GM21619 (cell line): ENCODE data around the gene BRINP1.

ENCODE experiments used
- ATAC-seq: cut with Tn5 transposase; IDR thresholded peaks from one replicate; pipeline ENCODE4 v1.9.1; 2021; ENCODE audit not compliant: unreplicated experiment

Gene BRINP1

DNA sequence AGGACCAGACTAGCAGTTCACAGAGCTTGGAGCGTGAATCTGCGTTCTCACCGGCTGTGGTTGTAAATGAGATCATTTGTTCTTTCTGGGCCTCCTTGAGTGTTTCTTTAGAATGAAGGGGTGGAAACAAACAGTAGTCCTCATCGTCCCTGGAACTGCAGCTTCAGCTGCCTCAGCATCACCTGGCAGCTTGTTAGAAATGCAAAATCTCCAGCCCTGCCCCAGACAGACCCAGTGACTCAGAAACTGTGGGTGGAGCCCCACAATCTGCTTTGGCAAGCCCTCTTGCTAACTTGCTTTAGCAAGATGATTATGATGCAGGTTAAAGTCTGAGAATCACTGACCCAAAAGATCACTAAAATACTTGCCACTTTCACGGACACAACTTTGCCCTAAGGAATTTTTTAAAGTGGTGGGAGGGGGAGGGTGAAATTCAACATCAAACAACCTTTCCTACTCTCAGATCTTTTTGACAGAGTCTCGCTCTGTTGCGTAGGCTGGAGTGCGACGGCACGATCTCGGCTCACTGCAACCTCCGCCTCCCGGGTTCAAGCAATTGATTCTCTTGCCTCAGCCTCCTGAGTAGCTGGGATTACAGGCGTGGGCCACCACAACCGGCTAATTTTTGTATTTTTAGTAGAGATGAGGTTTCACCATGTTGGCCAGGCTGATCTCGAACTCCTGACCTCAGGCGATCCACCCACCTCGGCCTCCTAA lies 86.0 kb downstream of the BRINP1 start:
- ATAC-seq: no peak

- no peak for ATAC-seq
Measured at GRCh38 chr9:119282476-119283077, 86.7 kb downstream of the BRINP1 start.

GRCh38 chr9:119280740-119281485 lies 88.3 kb downstream of the BRINP1 start:
- no peak for ATAC-seq

DNA sequence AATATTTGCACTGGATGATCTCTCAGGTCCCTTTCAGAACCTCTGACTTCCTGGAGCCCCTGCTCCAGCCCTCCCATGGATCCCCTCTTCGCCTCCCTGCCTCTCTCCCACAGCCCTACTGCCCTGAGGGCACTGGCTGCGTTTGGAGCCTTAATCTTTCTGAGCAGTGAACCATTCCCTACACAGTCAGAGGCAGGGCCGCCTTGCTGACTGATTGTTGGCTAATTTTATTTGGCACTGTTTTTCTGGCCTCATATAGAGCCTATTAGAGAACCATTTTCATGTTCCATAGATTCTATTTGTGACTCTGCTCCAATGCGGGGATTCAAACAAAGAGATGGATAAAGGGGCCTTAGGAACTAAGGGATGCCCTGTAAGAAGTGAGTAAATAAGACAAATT lies 91.1 kb downstream of the BRINP1 start:
- ATAC-seq: no peak

- no peak for ATAC-seq
Measured at GRCh38 chr9:119273984-119274665, 95.1 kb downstream of the BRINP1 start.

- ATAC-seq: no peak
Measured at GRCh38 chr9:119273325-119273904, 95.8 kb downstream of the BRINP1 start.

DNA sequence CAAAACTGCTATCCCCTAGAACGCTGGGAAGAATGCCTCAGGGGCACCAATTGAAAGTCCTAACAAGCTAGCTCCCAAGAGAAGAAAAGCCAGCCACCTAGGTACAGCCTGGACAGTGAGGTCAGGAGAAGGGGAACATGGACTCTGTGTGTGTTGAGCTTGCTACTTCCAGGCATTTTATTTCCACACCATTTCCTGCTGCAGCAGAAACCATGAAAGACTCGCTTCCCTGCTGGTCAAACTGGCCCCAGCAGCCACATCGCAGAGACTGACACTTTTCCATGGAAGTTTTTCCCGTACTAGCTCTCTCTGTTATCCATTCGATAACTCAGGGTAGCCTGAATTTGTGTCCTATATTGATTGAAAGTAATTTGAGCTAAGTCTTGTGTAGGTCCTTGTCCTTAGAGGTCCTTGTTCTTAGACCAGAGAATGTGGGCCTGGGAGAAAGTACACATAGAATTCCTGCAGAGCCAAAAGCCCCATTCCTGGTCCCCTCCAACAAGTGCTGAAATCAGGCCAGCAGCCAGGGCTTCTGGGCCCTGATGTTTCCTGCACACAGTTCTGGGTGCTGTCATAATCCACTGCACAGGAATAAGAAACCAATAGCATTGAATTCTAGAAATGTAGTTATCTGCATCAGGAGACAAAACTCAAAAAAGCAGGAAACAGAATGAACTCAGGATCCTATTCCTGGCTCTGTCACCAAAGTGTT lies 96.6 kb downstream of the BRINP1 start:
- no peak for ATAC-seq

GRCh38 chr9:119268985-119269384 lies 100.2 kb downstream of the BRINP1 start:
- no peak for ATAC-seq

DNA sequence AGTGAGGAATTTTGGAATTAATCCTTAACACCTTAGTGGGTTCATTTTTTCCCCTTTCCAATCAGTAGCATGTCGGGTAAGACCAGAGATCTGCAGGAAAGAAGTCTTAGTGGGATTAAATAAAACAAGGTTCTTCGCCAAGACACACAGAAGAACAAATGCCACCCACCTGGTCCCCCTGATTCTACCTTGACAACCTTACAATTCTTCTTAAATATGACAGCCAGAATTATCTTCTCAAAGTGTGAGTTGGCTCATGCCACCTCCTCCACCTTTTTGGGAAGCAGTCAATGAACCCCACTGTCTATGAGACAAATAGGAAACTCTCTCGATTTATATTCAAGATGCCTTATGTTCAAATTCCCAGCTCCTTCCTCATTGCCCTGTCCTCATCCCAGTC lies 105.1 kb downstream of the BRINP1 start:
- ATAC-seq: no peak

DNA sequence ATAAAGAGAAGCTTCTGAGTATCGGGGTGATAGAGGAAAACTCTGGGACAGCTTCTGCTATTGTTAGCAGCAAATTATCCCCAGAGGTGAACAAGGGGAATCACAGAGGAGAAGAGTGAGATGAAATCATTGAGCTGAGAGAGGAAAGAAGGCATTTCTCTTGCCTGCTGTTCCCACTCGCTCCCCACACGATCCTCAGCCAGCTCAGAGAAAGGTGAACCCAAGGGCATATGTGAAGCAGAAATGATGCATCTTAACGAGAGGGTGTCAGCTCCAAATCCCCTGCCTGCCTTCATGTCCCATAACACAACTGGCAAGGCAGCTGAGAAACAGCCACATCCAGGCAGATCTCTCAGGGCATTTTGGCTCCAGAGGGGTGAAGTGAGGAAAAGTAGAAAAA lies 111.6 kb downstream of the BRINP1 start:
- ATAC-seq: no peak

DNA sequence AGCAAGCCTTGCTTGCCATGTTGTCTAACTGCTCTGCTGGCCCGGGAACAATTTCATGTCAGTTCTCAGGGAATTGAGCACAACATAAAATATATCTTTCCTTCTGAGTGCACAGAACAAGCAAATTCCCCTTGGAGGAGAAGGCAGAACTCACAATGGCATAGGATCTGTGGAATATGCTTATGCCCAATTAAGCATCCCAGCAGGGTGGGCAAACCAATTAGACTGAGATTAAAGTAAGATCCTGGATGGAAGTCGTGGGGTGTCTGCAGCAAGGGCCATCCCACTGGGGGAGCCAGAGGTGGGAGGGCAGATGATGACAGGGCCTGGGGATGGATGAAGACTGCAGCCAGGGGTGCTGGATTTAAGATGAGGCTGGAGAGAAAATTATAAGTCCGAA lies 114.1 kb downstream of the BRINP1 start:
- ATAC-seq: no peak

DNA sequence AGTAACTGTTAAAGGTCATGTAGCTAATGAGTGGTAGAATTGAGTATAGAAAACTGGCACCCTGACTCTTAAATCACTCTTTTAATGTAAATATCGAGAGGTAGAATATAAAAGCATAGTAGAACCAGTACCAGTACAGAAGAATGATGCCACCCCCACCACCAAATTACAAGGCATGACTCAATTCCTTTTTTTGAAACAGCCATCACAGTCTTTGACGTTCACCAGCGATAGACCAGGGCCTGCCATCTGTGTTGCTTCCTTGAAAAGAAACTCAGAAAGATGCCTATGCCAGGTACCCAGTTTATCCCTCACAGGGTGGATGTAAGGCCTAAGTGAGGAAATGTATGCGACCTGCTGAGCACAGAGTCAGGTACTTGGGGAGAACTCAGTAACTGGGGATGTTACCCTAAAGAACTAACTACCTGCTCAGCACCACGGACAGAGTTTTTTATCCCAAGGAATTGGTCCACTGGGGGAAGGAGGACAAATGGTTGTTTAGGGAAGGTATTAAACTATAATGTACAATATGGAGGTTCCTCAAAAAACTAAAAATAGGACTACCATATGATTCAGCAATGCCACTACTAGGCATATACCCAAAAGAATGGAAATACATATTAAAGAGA lies 116.5 kb downstream of the BRINP1 start:
- ATAC-seq: no peak

DNA sequence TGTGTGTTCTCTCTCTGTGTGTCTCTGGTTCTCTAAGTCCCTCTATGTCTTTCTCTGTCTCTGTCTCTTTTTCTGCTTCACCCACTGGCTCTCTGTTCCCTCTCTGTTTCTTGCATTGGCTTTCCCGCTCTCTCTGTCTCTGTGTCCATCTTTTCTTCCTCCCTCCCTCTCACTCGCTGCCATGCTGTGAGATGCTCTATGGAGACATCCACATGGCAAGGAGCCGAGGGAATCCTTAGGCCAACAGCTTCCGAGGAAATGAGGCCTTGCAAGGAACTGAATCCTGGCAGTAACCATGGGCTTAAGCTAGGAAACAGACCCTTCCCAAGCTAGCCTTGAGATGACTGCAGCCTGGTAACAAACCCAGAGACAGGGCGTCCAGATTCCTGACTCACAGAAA lies 117.3 kb downstream of the BRINP1 start:
- no peak for ATAC-seq

GRCh38 chr9:119250730-119251129 lies 118.5 kb downstream of the BRINP1 start:
- ATAC-seq: no peak

DNA sequence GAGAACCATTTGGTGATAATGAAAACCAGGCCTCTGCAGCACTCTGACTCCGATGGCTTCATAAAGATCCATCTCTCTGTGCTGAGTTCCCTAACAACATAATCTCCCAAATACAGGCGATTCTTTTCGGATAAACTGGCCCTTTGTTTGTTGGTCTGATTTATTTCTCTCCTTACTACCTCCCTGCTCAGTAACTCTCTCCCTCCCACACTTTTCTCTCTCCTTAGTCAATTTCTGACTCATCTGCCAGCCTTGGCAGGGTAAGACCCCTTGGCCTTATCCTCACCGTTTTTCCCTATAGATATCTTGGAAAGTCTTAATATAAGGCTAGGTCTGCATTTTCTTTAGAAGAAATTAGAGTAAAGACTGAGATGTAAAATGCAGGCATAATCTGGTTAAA lies 128.7 kb downstream of the BRINP1 start:
- no peak for ATAC-seq

DNA sequence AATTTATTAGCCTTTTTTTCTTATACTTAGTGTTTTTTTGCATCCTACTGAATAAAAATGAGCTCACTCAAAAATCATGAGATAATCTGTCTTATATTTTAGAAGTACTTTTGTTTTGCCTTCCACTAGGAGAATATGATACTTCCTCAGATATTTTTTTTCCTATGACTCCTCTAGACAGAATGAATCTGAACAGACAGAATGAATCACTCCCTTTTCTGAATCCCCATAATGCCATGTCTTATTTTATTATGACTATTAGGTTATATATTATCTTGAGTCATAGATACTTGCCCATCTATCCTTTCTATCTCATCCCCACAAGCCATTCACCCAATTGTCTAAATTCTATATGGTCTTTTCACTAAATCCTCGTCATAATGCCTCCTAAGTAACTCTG lies 134.6 kb downstream of the BRINP1 start:
- ATAC-seq: no peak

GRCh38 chr9:119227422-119227821 lies 141.8 kb downstream of the BRINP1 start:
- no peak for ATAC-seq

DNA sequence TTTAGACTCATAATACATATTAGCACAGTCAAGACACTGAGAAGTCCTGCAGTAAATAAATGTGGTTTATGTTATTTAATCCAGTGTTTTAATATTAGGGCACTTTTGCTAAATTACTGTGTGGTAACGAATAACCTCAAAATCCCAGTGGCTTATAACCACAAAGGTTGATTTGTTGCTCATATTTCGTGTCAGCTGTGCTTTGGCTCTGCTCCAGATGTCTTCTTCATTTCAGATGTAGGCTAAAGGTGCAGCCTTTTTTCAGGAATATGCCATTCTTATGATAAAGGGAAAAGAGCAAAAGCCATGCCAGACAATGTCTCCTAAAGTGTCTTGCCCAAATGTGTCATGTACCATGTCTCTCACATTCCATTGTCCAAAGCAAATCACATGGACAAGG lies 144.8 kb downstream of the BRINP1 start:
- no peak for ATAC-seq

DNA sequence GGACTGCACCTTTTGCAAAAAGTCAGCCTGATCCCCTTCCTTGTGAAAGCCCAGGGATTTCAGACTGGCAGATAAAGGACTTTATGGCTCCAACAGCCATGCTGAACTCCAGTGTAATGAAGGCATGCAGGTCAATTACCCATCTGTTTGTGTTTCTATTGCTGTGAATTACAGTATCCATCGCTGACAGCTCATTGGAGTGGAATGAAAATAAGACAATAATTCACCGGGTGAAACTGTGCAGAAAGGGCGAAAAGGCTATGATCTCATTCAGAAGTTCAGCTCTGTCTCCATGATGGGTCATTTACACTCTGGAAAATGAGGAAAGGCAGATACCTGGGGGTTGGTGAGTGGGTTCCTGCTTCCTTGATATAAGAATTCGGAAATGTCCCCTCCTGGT lies 148.0 kb downstream of the BRINP1 start:
- no peak for ATAC-seq

GRCh38 chr9:119218293-119218692 lies 150.9 kb downstream of the BRINP1 start:
- ATAC-seq: no peak
